Measurements from ENCODE around the gene PLCB2.

PLCB2 gene

GRCh38 chr15:40248006-40248783, 59.5 kb downstream of the PLCB2 start:
- TF ChIP-seq ZFX (IDR thresholded peaks at IDR 0.05; ENCODE audit: borderline replicate concordance): no peak
- TF ChIP-seq CTCF (IDR thresholded peaks at IDR 0.05): no peak
- no peak overlapping the region for H3K27ac ChIP-seq

DNA sequence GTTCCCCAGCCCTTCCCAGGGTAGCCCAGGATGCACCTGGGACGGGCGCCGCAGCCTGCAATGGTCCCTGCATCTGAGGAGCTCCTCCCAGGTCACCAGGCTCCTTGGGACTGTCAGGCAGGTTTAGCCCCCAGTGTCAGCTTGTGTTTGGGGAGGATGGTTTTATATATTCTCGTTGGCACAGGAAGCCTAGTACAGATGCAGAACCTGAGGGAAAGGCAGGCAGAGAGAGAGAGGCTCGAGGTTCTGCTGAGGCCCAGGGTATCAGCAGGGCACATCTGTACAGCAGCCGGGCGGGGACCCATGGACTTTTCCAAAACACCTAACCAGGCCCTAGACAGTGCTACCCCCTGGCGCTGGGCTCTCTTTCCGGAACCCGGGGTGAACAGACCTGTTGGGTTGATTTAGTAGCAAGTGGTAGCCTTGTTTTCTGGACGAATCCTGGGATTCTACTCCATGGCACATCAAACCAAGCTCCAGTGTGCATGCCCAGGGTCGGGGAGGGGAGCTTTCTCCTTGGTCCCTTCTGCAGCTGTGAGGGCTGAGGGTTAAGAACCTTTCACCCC, 60.2 kb downstream of the PLCB2 start:
- H3K27ac ChIP-seq: no peak overlapping the region

GRCh38 chr15:40246496-40247280, 61.0 kb downstream of the PLCB2 start:
- TF ChIP-seq ZFX (IDR thresholded peaks at IDR 0.05; ENCODE audit: borderline replicate concordance): no peak
- TF ChIP-seq CTCF (IDR thresholded peaks at IDR 0.05): no peak
- H3K27ac ChIP-seq: no peak overlapping the region

More for the DNA sequence above, 60.2 kb downstream of the PLCB2 start:
- TF ChIP-seq CTCF (IDR thresholded peaks at IDR 0.05) (no peak), ZFX (IDR thresholded peaks at IDR 0.05; ENCODE audit: borderline replicate concordance) (no peak)

GRCh38 chr15:40245666-40246450, 61.9 kb downstream of the PLCB2 start:
- TF ChIP-seq CTCF (IDR thresholded peaks at IDR 0.05) (no peak), ZFX (IDR thresholded peaks at IDR 0.05; ENCODE audit: borderline replicate concordance) (no peak)
- H3K27ac ChIP-seq: peak overlapping the region; percentile 66

- H3K27ac ChIP-seq: peak overlapping the region; percentile 66
- TF ChIP-seq CTCF (IDR thresholded peaks at IDR 0.05) (no peak), ZFX (IDR thresholded peaks at IDR 0.05; ENCODE audit: borderline replicate concordance) (no peak)
Observed at GRCh38 chr15:40244961-40245523, 62.7 kb downstream of the PLCB2 start.

DNA sequence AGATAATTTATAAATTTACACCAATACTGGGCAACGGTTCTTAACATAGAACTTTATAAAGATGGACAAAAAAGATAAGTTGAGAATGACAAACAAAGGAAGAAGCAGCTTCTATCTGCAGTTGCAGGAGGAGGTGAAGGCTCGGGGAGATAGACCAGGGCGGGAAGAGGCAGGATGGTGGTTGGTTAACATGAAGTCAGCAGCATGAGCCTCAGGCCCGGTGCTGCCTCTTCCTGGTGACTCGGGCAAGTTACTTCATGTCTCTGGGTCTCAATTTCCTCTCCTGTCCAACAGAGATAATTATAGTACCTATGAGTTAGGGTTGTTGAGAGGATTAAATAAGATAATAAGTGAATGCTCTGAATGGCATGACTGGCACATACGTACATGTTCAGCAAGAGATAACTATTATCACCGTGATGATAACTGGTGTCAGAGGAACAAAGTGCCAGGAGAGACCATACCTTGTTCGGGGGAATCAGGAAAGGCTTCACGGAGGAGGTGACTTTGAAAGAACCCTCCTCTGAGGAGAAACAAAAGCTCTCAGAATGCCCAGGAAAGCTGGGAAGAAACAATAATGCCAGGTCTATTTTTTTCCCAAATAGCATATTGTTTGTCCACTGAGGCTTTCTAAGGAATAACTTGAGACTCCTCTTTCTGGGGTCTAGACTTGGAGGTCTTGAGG, 64.5 kb downstream of the PLCB2 start:
- no peak for TF ChIP-seq CTCF (IDR thresholded peaks at IDR 0.05)
- TF ChIP-seq ZFX (IDR thresholded peaks at IDR 0.05; ENCODE audit: borderline replicate concordance): no peak
- H3K27ac ChIP-seq: no peak overlapping the region
